Parathyroid adenoma (tissue), 2 donors: ENCODE data around the gene GORASP1.

Experiments used
- H2AFZ ChIP-seq: fragments of 300-600 bp; sonication (generic); one replicate; pipeline ENCODE4 v1.7.0; 2017; ENCODE audit warnings: antibody characterized with exemption, mild to moderate bottlenecking
- H3K27ac ChIP-seq: fragments of 300-600 bp; sonication (generic); one replicate; pipeline ENCODE4 v1.7.0; 2017
- H3K27me3 ChIP-seq: fragments of 300-600 bp; sonication (generic); one replicate; pipeline ENCODE4 v1.7.0; 2017; ENCODE audit warnings: low read length; ENCODE audit not compliant: control insufficient read depth, insufficient read depth
- H3K36me3 ChIP-seq: fragments of 300-600 bp; sonication (generic); one replicate; pipeline ENCODE4 v1.7.0; 2017; ENCODE audit warnings: low read length; ENCODE audit not compliant: control insufficient read depth, insufficient read depth
- H3K4me1 ChIP-seq: fragments of 300-600 bp; sonication (generic); one replicate; pipeline ENCODE4 v1.7.0; 2017; ENCODE audit warnings: control low read depth
- H3K4me2 ChIP-seq: fragments of 300-600 bp; sonication (generic); one replicate; pipeline ENCODE4 v1.7.0; 2017; ENCODE audit warnings: low read length
- H3K4me3 ChIP-seq: fragments of 300-600 bp; sonication (generic); one replicate; pipeline ENCODE4 v1.7.0; 2017; ENCODE audit warnings: low read depth, low read length
- H3K79me2 ChIP-seq: fragments of 300-600 bp; sonication (generic); one replicate; pipeline ENCODE4 v1.7.0; 2017; ENCODE audit warnings: control low read depth
- H3K9ac ChIP-seq: fragments of 300-600 bp; sonication (generic); one replicate; pipeline ENCODE4 v1.7.0; 2017; ENCODE audit warnings: mild to moderate bottlenecking
- H3K9me3 ChIP-seq: fragments of 300-600 bp; sonication (generic); one replicate; pipeline ENCODE4 v1.7.0; 2017; ENCODE audit warnings: low read length; ENCODE audit not compliant: control insufficient read depth
- CTCF ChIP-seq: fragments of 300-600 bp; sonication (generic); IDR thresholded peaks from one replicate; pipeline ENCODE4 v1.7.0; 2017; ENCODE audit warnings: antibody characterized with exemption, mild to moderate bottlenecking
- donor health status: primary hyperparathyroidism.

GORASP1 gene

DNA sequence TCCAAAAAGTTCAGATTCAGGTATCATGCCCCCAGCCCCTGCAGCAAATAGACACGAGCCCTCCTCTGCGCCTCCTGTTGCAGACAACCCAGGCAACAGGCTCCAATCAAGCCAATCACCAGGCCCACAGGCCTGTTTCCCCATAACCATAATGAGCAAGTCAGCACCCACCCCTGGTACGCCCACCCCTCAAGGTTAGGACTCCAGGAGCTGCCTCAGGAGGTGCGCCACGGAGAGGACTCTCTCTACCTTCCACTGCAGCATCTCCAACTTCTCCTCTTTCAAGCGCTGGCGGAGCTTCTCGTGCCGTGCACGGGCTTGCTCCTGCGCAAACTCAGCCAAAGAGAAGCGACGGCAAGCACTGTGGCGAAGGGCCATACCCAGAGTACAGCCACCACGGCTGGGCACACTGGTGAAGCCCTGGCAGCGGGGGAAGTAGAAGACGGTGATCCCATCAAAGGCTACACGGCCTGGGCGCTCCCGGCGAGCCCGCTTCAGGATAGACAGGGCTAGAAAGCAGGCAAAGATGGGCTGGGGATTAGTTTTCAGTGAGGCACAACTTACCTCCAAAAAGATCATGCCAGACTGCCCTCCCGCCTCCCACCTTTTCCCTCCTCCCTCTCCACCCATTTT is 37.4 kb upstream of the GORASP1 start:
- Histone ChIP-seq H2AFZ (no peak overlapping the region), H3K36me3 (no peaks in the 10 kb centered on the region), H3K9me3 (no peaks in the 10 kb centered on the region), H3K79me2 (peaks cover 32% of the 10 kb centered on the region), H3K9ac (no peak overlapping the region), H3K4me3 (no peak overlapping the region), H3K4me2 (no peak overlapping the region), H3K27ac (no peak overlapping the region), H3K4me1 (peaks cover 85% of the 10 kb centered on the region), H3K27me3 (no peaks in the 10 kb centered on the region)
- TF ChIP-seq CTCF: no peak

DNA sequence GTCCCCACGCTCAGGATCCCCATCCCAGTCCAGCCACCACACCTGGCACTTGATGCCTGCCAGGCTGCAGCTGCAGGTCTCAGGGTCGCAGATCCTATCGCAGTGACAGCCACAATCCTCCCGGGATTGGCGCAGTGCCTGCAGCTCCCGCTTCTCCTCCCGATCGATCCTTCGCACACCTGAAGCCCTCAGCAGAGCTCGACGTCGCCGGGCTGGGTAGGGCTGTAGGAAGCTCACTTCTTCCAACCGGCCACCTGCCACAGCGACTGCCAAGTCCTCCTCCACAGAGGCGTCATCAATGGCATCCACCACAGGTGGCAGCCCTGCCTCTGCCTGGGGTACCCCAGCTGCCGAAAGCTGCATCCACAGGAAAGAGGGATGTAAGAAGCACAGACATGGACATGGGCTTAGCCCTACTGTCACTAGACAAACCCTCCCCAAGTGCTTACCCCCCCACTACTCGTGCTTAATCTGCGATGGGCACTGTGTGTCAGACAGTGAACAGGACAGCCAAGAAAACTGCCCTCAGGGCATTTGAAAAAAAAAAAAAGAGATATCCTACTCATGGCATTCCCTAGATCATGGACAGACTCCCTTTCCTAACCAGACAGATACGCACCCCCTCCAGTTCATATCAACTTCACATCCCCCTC is 36.8 kb upstream of the GORASP1 start:
- H3K36me3 ChIP-seq: no peaks in the 10 kb centered on the region
- H3K9ac ChIP-seq: no peak overlapping the region
- no peak overlapping the region for H3K4me3 ChIP-seq
- H3K27me3 ChIP-seq: no peaks in the 10 kb centered on the region
- H3K27ac ChIP-seq: no peak overlapping the region
- H3K4me1 ChIP-seq: peaks cover 79% of the 10 kb centered on the region
- peaks cover 25% of the 10 kb centered on the region for H3K79me2 ChIP-seq
- H3K9me3 ChIP-seq: no peaks in the 10 kb centered on the region
- no peak overlapping the region for H2AFZ ChIP-seq
- TF ChIP-seq CTCF: no peak
- no peak overlapping the region for H3K4me2 ChIP-seq

DNA sequence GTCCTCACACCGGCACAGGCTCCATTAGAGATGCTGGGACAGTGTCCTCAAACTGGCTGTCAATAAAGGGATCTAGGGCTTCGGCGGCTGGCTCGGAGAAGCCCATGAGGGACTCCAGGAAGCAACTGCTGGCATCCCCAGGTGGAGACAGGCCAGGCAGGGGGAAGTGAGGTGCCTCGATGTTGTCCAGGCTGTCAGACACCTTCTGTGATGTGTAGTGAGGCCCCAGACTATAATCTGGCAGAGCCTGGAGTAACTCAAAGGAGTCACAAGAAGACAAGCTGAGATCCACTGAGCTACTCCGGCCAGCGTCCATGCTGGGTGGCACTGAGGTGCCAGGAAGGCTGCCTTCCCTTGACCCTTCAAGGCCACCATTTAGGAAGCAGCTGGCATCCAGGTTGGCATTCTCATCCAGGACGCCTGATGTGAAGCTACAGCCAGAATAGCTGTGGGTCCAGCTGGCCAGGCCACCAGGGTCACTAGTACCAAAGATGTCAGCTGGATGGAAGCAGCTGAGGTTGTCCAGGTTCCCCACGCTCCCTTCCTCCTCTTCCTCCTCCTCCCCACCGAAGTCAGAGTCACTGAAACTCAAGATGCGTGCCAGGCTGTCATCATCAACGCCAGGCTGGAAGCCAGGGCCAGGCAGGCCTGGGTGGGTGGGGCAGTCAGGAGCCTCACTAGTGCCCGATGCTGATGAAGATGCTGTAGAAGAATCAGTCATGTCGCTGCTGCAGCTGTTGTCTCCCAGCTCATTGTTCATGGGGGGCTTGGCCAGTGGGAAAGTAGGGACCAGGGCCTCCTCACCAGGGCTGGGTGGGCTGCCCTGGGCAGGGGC is 35.8 kb upstream of the GORASP1 start:
- no peaks in the 10 kb centered on the region for H3K27me3 ChIP-seq
- H3K9me3 ChIP-seq: no peaks in the 10 kb centered on the region
- H3K36me3 ChIP-seq: no peaks in the 10 kb centered on the region
- H3K79me2 ChIP-seq: peaks cover 17% of the 10 kb centered on the region
- no peak overlapping the region for H2AFZ ChIP-seq
- H3K4me2 ChIP-seq: no peak overlapping the region
- H3K4me1 ChIP-seq: peaks cover 73% of the 10 kb centered on the region
- H3K9ac ChIP-seq: no peak overlapping the region
- peak overlapping the region; percentile 9 for H3K27ac ChIP-seq
- TF ChIP-seq CTCF: no peak
- H3K4me3 ChIP-seq: no peak overlapping the region

DNA sequence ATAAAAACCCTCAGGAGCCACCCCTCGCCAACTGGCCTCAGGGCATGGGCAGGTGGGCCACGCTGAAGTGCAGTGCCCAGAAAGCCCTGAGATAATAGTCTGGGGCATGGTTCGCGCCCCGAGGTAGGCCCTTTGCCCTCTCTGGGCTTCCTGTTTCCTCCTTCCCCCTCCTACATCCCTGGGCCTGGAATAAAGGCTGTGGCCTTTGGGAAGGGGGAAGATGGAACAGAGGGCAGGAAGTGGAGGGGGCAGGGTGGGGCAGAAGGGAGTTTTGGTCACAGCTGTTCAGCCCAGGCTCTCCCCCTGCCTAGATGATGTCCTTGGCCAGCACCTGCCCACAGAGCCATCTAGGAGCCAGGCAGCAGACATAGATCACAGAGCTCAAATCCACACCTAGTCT is 34.6 kb upstream of the GORASP1 start:
- Histone ChIP-seq H3K4me1 (peaks cover 68% of the 10 kb centered on the region), H3K27ac (peak overlapping the region; percentile 91)

More for the DNA sequence above, 34.6 kb upstream of the GORASP1 start:
- Histone ChIP-seq H3K9ac (no peak overlapping the region), H2AFZ (no peak overlapping the region), H3K4me2 (no peak overlapping the region), H3K27me3 (no peaks in the 10 kb centered on the region), H3K9me3 (no peaks in the 10 kb centered on the region), H3K4me3 (no peak overlapping the region), H3K79me2 (peaks cover 16% of the 10 kb centered on the region), H3K36me3 (no peaks in the 10 kb centered on the region)
- no peak for TF ChIP-seq CTCF
